SHP77 treated with DMSO at 0.1 percent for 48 hours (cell line): ENCODE measurements around the gene DHX38.
A peak's percentile ranks its signal among the peaks of the same experiment; 100 is the strongest.

Experiments used
- DNase-seq: peaks from one replicate; lab custom pipeline; 2025; lab: John Stamatoyannopoulos, UW

Gene DHX38

GRCh38 chr16:72123426-72123825 lies 29.8 kb downstream of the DHX38 start:
- DNase-seq = no peak

DNA sequence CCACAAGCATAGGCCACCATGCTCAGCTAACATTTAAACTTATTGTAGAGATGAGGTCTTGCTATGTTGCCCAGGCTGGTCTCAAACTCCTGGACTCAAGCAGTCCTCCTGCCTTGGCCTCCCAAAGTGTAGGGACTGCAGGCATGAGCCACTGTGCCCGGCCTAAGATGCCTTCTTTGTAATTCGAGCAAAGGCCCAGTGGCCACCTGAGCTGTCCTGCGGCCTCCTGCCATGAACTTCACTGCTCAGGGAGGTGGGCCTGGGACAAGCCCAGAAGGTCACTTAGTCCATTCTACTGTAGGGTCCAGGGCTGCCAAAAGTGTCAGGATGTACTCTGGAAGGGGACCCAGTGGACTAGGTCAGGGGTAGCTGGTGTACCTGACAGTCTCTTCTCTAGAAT lies 30.5 kb downstream of the DHX38 start:
- no peak for DNase-seq

- DNase-seq = peak; percentile 8
These were observed 31.4 kb downstream of the DHX38 start for GRCh38 chr16:72124761-72125634.

GRCh38 chr16:72125635-72126428 lies 32.2 kb downstream of the DHX38 start:
- no peak for DNase-seq

DNA sequence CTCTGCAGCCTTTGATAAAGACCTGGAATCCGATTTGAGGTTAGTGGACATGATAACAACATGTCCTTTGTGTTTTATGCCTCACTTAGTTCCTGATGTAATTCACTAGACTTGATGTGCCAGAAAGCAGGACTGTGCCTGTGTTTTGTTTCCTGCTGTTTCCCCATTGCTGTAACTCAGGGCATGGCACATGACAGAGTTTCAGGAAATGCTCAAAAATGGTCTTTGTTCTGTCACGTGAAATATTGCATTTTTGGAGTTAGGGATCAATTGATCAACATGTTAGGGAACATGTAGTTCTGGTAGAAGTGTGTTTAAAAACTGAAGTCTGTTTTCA lies 32.8 kb downstream of the DHX38 start:
- no peak for DNase-seq

- no peak for DNase-seq
These were observed 35.1 kb downstream of the DHX38 start for GRCh38 chr16:72128701-72129100.

GRCh38 chr16:72129976-72130656 lies 36.5 kb downstream of the DHX38 start:
- DNase-seq = no peak

DNA sequence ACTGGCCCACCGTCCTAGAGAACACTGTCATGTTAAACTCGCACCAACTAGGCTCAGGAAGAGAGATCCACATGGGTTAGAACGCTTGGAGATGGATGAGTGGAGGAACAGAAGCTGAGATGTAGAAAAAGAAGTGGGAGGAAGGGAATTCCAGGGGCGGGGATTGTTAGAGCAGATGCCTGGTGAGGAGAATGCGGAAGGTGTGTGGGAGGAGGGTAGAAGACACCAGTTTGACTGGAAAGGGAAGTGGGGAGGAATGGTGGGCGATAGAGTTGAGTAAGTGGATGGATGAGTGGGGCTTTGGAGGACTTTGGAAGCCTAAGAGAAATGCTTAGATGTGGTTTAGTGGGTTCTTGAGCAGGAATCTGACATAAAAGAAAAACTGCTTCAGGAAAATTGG lies 37.4 kb downstream of the DHX38 start:
- no peak for DNase-seq

DNA sequence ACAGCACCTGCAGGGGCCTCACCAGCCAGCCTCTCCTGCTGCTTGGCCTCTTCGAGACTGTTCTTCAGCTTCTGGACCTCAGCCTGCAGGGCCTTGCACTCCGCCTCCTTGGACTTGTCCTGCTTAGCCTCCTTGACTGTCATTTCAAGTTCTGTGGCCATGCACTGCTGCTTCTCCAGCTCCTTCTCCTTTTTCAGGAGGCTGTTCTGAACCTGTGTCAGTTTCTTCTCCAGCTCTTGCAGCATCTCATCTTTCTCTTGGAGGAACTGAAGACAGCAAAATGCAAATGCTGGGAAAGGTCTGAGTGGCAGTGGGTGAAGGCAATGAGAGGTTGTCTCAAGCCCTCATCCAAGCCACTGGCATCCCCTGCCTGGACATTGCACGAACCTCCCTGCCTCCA lies 39.1 kb downstream of the DHX38 start:
- no peak for DNase-seq

- no peak for DNase-seq
These were observed 40.9 kb downstream of the DHX38 start for GRCh38 chr16:72134507-72134906.

DNA sequence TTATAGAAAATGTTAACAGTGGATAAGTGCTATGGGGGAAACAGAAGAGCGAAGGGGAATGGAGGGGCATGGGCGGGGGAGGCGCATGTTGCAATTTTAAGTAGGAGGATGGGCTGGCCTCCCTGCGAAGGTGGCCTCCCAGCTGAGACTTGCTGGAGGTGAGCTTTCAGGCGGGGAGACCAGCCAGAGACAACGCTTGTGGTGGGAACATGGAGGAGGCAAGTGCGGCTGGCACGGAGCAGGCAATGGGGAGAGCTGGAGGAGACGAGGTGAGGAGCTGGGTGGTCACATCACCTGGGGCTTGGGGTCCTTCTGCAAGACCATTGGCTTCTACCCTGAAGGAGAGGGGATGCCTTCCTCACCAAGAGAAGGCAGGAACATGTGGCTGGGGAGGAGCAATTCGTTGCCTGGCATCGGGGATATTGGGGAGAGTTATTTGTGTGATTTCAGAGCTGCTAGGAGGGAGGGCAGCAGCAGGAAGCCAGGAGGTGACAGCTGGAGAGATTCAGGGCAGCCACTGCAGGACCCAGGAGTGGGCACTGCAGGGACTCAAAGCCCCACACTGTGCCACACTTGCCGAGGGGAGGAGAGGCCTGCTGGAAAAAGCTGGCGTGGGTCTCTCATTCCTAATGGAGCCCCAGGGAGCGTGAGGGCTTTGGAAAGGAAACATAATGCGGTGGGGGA lies 43.9 kb downstream of the DHX38 start:
- no peak for DNase-seq

DNA sequence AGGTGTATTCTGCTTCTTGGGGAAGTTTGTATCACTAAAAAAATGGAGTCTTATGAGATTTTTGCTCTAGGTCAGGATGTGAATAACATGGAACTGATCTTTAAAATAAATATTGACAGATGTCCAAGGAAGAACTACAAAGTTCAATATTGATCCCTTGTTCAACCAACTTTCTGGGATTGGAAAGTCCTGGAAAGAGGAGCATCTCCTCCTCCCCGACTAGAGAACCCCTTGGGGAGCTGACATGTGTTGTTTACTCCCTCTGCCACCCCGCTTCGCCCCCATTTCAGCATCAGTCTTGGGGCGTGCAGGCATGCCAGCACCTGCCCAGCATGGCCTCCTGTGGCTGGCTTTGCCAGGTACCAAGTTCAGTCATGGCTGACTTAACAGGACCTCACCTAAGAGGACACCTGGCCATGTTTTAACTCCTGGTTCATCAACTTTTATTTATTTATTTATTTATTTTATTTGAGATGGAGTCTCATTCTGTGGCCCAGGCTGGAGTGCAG lies 44.5 kb downstream of the DHX38 start:
- no peak for DNase-seq

DNA sequence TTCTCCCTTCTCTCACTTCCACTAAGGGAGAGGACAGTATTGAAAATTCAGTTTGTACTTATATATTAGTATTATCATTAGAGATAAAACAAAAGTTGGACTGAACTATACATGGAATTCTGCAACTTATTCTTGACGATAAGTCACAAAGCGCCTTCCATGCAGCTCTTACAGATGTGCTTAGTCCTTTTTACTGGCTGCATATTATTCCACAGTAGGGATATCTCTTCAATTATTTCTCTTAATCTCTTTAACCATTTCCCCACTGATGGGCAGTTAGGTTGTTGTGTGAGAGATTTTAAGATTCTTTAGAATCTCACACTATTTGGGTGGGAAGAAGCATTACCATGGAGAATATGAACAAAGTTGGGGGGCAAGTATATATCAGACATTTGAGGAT lies 46.3 kb downstream of the DHX38 start:
- DNase-seq = no peak

DNA sequence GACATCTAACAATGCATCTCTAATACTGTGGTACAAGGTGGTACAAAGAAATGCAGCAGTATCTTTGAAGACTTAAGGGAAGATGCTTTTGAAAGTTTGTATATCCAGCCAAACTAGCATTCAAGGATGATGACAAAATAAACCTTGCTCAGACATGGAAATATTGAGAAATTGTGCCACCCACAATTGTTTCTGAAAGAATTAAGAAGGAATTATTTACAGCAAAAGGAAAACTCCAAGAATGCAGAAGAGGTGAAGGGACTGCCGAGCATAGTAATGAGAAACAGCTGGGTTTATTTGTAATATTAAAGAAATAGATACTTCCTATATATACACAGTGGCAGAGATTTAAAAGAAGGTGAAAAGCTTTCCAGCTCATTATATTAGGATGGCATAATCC lies 48.8 kb downstream of the DHX38 start:
- DNase-seq = no peak

GRCh38 chr16:72149676-72150464 lies 56.2 kb downstream of the DHX38 start:
- no peak for DNase-seq

- no peak for DNase-seq
These were observed 65.7 kb downstream of the DHX38 start for GRCh38 chr16:72159386-72159785.

GRCh38 chr16:72159801-72160200 lies 66.2 kb downstream of the DHX38 start:
- DNase-seq = no peak

- DNase-seq = no peak
These were observed 68.6 kb downstream of the DHX38 start for GRCh38 chr16:72162105-72162692.
